Measurements from ENCODE around the gene SGMS1. TPM values are rescaled to one million over a fixed set of nuclear protein-coding genes. Genes with fewer than 3 reads are reported as not detected.
"Not testable (repeated sequence)": the region's sequence is repeated elsewhere in the genome, so short reads cannot be mapped to it uniquely, and the experiment has no call there.

The SGMS1 gene
- total RNA-seq, 1 donor from 2014 or later, result 64.0 TPM

GRCh38 chr10:50554995-50555568 lies 68.7 kb downstream of the SGMS1 start:
- peak; percentile 18 for DNase-seq

DNA sequence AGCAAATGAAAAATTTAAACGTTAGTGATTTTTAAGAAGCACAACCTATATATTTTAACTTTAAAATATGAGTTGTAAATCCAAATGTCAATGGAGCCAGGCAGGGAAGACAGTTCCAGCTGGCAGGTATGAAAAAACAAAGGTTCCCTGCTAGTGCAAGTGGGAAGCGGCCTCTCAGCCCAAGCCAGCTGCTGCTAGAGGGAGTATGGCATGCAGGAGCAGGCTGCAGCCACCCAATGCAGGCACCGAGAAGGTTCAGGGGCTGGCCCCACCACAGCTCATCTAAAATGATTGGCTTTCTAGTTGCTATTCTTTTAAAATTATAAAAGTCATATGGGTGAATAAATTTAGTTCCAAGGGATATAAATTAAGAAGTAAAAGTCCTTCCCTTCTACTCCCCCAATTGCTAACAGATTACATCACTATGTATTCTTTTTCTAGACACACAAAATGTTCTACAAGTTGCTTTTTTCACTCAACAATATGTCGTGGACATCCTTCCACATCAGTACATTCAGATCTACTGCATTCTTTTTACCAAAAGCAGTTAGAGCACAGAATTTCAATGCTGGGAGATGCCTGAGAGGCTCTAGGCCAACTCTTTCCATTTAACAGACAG lies 69.3 kb downstream of the SGMS1 start:
- DNase-seq, result no peak

- peak; percentile 69 for DNase-seq
Measured at GRCh38 chr10:50552771-50553535, 70.8 kb downstream of the SGMS1 start.

DNA sequence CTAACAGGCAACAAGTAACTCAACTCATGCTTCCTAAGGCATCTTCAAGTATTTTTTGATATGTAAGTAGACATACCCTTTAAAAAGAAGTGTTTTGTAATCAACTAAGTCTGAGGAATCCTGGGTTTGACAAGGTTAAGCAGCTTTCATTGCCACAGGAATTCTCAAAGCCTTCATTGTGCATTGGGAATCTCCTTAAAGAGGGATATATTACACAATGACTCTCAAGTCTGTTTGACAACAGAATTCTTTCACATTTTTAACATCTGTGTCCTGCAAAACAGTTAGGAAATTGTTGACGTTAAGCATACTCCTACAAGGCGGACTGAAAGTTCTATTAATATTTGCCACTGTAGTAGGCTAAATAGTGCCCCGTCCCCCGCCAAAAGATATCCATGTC lies 71.4 kb downstream of the SGMS1 start:
- no peak for DNase-seq

DNA sequence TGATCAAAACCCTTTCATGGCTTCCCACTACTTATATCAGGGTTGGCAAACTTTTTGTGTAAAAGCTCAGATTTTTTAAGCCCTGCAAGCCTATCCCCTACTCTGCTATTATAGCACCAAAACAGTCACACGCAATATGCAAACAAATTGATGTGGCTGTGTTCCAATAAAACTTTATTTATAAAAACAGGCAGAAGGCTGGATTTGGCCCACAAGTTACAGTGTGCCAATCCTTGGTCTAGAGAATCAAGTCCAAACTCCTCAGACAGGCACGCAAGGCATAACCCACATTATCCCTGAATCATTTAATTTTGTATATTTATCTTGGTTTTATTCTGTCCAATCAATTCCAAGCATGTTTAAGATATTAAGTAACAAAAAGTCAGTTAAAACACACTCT lies 71.9 kb downstream of the SGMS1 start:
- DNase-seq, result no peak

DNA sequence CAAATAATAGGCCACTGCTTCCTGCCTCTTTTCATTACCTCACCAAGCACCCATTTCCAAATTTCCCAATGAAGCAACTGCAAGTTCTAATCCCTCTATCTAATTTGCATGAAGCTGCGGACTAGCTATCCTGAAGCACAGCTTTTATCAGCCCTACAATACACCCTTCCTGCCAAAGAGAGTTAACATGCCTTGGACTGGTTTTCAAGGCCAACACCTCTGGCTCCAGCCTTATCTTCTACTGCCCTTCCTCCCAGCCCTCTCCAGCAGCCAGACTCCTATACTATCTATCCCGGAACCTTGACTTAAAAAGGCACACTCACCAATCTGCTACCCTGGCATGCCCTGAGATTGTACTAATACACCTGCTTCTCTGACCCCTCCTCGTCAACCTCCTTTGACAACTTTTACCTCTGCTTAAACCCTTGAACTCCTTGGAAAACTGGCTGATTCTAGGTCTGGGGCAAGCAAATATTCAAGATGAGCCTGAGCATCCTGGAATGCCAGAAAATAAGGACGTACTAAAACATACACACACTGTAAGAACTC lies 73.4 kb downstream of the SGMS1 start:
- DNase-seq, result no peak

DNA sequence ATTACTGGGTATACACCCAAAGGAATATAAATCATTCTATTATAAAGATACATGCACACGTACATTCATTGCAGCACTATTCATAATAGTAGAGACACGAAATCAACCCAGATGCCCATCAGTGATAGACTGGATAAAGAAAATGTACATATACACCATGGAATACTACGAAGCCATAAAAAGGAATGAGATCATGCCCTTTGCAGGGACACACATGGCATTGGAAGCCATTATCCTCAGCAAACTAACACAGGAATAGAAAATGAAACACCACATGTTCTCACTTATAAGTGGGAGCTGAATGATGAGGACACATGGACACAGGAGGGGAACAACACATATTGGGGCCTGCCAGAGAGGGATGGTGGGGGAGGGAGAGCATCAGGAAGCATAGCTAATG lies 74.6 kb downstream of the SGMS1 start:
- DNase-seq, result not testable (repeated sequence)

DNA sequence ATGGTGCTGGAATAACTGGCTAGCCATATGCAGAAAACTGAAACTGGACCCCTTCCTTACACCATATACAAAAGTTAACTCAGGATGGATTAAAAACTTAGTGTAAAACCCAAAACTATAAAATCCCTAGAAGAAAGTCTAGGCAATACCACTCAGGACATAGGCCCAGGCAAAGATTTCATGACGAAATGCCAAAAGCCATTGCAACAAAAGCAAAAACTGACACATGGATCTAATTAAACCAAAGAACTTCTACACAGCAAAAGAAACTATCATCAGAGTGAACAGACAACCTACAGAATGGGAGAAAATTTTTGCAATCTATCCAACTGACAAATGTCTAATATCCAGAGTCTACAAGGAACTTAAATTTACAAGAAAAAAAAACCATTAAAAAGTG lies 75.3 kb downstream of the SGMS1 start:
- not testable (repeated sequence) for DNase-seq

- DNase-seq, result not testable (repeated sequence)
Measured at GRCh38 chr10:50546287-50546686, 77.5 kb downstream of the SGMS1 start.

- DNase-seq, result no peak
Measured at GRCh38 chr10:50545846-50546245, 77.9 kb downstream of the SGMS1 start.

DNA sequence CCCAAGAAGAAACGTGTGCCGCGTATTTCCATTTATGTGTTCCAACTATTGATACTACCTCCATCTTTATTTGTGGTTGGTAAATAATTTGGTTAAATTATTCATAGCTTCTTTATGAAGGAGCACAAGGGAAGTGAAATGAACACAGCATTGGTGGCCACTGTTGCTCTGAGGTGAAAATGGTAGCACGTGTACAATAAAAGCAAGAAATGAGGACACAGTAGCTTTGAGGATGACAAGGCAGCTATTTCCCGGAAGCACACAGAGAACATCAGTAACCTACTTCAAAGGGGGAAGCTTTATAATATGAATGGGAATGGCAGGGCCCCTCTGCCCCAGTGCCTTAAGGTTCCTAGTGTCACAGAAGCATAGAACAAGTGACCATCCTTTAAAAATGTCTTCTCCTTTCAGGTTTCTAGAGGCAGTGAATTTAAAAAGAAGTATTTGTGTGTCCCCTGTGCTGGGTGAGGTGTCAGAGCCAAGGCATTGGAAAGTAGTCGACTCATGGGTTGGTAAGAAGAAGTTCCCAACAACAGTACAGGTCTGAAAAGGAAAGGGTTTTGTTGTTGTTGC lies 78.8 kb downstream of the SGMS1 start:
- DNase-seq, result no peak

GRCh38 chr10:50544095-50544856 lies 79.5 kb downstream of the SGMS1 start:
- no peak for DNase-seq

- no peak for DNase-seq
Measured at GRCh38 chr10:50542871-50543270, 80.9 kb downstream of the SGMS1 start.

DNA sequence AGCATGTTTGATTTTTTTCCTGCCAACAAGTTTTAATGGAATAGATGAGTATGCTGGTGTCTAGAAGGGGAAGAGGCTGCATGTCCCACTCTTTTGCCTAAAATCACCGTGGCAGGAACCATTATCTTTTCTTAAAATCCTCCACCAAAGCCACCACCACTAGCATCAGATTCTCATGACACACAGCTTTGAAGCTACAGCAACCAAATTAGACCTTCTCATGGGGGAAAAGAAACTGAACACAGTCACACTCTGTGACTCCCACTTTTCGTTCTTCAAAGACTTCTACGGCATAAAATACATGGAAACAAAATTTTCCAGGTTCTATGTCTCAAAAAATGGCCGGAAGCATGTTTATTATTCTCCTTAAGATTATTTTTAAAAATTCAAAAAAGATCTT lies 81.8 kb downstream of the SGMS1 start:
- DNase-seq, result no peak

DNA sequence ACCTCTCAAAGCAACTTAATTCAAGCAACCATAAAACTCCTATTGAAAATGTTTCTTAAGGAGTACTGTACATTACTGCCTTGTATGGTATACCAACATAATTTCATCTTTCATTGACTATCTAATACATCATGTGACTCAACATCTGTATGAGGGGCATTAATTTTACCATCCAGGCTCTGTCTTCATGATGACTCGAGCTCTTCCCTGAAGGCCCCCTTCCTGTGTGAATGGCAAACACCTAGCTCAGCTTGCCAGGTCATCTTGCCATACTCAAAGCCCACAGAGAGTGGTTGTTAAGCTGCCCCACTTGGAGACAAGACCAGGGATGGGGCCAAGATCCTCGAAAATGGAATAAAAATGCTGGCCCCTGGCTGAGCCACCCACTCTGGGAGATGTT lies 82.4 kb downstream of the SGMS1 start:
- no peak for DNase-seq

DNA sequence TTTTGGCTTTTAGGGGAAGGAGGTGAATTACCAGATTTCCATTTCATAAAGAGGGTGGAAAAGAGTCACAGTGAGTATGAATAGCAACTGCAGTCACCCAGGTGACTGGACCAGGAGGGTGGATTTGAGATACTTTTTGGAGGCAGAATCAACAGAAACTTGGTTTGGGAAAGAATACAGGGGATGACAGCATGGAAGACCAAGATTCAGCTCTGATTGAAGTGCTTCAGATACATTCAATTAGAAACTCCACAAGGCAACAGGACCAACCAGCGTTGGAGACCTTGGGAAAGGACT lies 83.0 kb downstream of the SGMS1 start:
- no peak for DNase-seq

DNA sequence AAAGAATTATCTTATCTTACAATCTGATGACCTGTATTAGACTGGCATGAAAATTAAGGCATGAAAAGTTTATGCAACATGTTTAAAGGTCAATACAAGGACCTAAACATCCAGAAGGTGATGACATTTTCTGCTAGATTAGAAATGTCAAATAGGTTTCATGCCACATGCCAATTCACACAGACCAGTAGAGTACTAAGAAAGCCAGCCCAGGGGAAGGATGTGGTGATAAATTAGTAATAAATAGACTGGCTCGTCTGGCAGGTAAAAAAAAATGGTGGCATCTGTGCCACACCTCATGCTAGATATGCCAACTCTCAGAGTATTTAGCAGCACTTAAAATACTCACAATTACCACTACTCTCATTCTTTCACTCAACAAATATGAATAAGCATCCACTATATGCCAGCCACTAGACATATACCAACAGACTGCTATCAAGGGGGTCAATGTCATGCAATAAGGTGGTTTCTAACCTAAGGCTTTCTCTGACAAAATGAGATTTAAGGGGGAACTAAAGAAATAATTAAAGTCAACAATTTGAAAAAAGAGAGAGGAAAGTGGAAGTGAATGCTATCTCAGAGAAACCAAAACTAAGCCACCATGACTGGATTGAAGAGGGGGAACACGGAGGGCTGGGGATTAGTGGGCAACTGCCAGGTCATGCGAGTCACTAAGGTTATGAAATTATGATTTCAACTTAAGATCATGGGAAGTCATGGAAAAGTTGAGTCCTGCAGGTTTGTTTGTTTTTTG lies 83.5 kb downstream of the SGMS1 start:
- peak; percentile 4 for DNase-seq

- peak; percentile 80 for DNase-seq
Measured at GRCh38 chr10:50538555-50539398, 85.0 kb downstream of the SGMS1 start.

DNA sequence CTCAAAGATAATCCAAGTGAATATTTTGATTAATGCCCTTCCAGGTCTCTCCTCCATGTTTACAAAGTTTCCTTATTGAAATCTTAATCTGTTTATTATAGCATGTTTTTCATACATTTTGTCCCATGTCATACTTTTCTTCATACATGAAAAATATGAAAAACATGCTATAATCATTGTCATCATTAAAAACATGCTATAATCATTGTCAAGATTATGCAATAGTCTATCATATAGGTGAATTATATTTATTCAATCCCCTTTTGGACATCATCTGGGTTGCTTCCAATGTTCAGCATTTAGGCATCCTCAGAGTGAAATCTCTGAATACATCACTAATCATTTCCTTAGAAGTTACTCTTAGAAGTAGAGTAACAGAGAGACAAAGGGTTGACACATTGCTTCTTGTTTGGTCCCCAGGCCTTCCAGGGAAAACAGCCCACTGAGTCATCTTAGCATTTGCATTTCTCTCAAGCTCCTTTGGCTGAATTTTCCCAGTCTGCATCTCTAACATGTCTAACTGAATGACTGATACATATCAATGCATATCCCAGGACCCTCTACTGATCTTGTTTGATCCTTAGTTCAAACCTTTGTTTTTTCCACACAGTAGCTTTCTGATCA lies 87.0 kb downstream of the SGMS1 start:
- peak; percentile 77 for DNase-seq

GRCh38 chr10:50534748-50535376 lies 88.9 kb downstream of the SGMS1 start:
- peak; percentile 81 for DNase-seq

All from dermis blood vessel endothelial cell (primary cell).